ENCODE data around the gene ZNF365.
"Not testable (repeated sequence)": the region's sequence is repeated elsewhere in the genome, so short reads cannot be mapped to it uniquely, and the experiment has no call there.

The ZNF365 gene

GRCh38 chr10:62373995-62374861, at the start of gene ZNF365:
Gene ZNF365 (plus strand): TSS chr10:62374369. CDS start chr10:62376194, 1,825 bp downstream.
- peak; percentile 12 for DNase-seq

- DNase-seq, result no peak
These were observed 48.0 kb upstream of the ZNF365 start for GRCh38 chr10:62326176-62326575.

GRCh38 chr10:62327885-62328284, 46.3 kb upstream of the ZNF365 start:
- DNase-seq, result no peak

GRCh38 chr10:62330213-62330612, 44.0 kb upstream of the ZNF365 start:
- DNase-seq, result no peak

GRCh38 chr10:62332406-62332805, 41.8 kb upstream of the ZNF365 start:
- DNase-seq, result no peak

- DNase-seq, result no peak
These were observed 40.9 kb upstream of the ZNF365 start for GRCh38 chr10:62333135-62333889.

GRCh38 chr10:62333988-62334682, 40.0 kb upstream of the ZNF365 start:
- no peak for DNase-seq

- DNase-seq, result no peak
These were observed 38.8 kb upstream of the ZNF365 start for GRCh38 chr10:62335326-62335725.

GRCh38 chr10:62336404-62336803, 37.8 kb upstream of the ZNF365 start:
- no peak for DNase-seq

- DNase-seq, result no peak
These were observed 32.8 kb upstream of the ZNF365 start for GRCh38 chr10:62341419-62341818.

- DNase-seq, result no peak
These were observed 31.2 kb upstream of the ZNF365 start for GRCh38 chr10:62343000-62343399.

- no peak for DNase-seq
These were observed 26.1 kb upstream of the ZNF365 start for GRCh38 chr10:62348029-62348428.

- no peak for DNase-seq
These were observed 21.7 kb upstream of the ZNF365 start for GRCh38 chr10:62352356-62352970.

- no peak for DNase-seq
These were observed 19.3 kb upstream of the ZNF365 start for GRCh38 chr10:62354916-62355315.

GRCh38 chr10:62356447-62356846, 17.7 kb upstream of the ZNF365 start:
- no peak for DNase-seq

- not testable (repeated sequence) for DNase-seq
These were observed 16.0 kb upstream of the ZNF365 start for GRCh38 chr10:62358151-62358550.

GRCh38 chr10:62373639-62373994, 552 bp upstream of the ZNF365 start:
- DNase-seq, result no peak

- DNase-seq, result no peak
These were observed 917 bp downstream of the ZNF365 start for GRCh38 chr10:62374862-62375710.

GRCh38 chr10:62376071-62377025, 2.2 kb downstream of the ZNF365 start:
- DNase-seq, result no peak

- no peak for DNase-seq
These were observed 2.9 kb downstream of the ZNF365 start for GRCh38 chr10:62377026-62377415.

GRCh38 chr10:62377966-62378365, 3.8 kb downstream of the ZNF365 start:
- no peak for DNase-seq
